Fibroblast of skin of left biceps (primary cell): ENCODE results near the gene PCDHGA2.
"Not testable (repeated sequence)": the region's sequence is repeated elsewhere in the genome, so short reads cannot be mapped to it uniquely, and the experiment has no call there.

ENCODE experiments used
- DNase-seq, 2 experiments: peaks; one replicate each; pipeline ENCODE4 v3.0.0-alpha.2; 2013; ENCODE audit warnings: low read depth in 2 of 2

Gene PCDHGA2

GRCh38 chr5:141338538-141339306, at the start of gene PCDHGA2:
Gene PCDHGA2, plus strand, starts transcription at chr5:141338760.
- no peak for DNase-seq

DNA sequence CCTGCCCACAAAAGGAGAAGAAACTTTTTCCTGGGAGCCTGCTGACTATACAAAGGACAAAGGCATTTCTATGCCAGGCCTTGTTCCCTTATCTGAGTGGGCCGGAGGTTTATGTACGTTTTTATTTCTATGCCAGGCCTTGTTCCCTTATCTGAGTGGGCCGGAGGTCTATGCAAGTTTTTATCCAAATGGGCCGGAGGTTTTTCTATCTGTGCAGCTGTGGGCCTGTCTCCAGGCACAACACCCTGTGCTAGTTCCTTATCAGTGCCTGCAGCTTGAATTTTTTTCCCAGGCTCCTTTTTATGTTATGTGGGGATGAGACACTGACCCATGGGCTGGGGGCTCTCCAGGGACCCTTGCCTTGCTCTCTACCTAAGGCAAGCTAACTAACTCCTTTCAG, 40.2 kb upstream of the PCDHGA2 start:
- no peak for DNase-seq

DNA sequence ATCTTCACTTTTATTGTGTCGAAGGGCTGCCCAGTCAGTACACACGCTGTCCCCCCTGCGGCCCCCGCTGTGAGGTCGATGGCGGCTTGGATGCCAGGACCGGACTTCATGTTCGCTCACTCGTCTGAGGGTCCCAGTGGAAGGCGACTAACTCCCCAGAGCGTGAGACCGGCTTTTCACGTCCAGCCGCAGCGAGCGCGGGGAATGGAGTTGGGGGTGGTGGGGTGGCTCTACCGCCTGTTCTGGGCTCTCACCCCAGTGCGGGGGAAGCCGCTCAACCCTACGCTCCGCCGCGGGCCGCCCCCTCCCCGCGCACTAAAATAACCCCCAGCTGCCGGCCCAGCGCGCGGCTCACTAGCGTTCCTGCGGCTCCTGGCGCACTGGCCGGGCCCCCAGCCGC, 34.8 kb upstream of the PCDHGA2 start, which contains the start of gene SLC25A2:
Gene SLC25A2, minus strand, starts transcription at position 294 of the 400 bp plus-strand sequence. Its CDS starts 184 bp downstream, at position 110.
- DNase-seq: no peak

GRCh38 chr5:141306630-141307029, 31.9 kb upstream of the PCDHGA2 start:
- DNase-seq: no peak

DNA sequence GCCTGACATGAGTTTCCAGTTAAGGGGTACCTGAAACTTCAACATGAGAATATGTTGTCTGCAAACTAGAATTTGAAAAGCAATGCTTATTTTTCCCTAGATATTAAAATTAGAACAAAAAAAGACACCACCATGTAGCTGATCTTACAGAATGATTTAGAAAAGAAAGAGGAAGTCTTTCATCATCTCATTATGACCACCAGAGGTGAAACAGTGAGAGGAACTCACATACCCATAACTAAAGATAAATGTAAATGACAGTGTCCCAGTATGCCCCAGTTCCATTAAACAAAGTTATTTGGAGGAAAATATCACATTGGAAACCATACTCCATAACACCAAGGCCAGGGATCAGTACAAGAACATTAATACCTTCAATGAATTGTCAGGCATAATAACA, 24.8 kb upstream of the PCDHGA2 start:
- DNase-seq: no peak

DNA sequence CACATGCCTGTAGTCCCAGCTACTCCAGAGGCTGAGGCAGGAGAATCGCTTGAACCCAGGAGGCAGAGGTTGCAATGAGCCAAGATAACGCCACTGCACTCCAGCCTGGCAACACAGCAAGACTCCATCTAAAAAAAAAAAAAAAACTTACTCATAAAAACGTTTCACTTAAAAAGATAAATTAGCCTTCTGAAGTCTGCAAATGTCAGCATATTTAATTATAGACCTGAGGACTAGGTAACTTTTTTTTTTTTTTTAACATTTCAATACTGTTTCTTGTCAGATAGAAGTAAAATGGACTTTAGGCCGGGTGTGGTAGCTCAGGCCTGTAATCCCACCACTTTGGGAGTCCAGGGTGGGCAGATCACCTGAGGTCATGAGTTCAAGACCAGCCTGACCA, 21.6 kb upstream of the PCDHGA2 start:
- not testable (repeated sequence) for DNase-seq

DNA sequence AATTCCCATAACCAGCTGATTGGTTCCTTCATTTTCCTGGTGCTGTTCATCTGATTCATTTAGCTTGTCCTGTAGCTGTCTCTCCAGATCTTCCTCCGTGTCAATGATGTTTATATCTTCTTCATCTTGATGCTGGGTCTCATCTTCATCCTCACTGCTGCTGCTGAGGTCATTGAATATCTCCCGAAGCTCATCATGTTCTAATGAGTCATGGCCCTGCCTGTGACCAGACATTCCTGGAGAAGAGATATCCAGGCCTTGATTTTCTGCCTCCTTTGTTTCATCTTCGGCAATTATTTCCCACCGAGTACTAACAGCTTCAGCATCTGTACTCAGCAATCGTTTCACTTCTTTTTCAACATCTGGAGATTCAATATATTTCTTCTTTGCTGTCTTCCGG, 19.4 kb upstream of the PCDHGA2 start:
- DNase-seq: no peak

DNA sequence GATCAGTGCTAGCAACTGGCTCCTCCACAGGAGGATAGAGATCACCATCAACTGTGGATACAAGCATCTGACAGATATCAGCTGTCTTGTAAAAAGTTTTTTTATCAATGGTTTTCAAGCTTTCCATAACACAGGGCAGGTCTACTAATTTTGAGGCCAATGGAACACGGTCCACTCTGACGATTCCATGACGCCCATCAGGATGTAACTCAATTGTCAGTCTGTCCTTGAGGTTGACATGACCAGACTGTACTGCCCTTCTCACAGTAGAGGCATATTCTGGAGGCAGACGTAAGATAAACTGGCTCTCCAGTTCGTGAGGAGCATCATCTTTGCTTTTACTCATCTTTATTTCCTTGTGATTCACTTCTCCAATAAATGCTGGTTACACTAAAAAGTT, 18.9 kb upstream of the PCDHGA2 start:
- DNase-seq: no peak

- DNase-seq: peak; percentile 79 to 81
These were observed 18.1 kb upstream of the PCDHGA2 start, which contains the start of gene TAF7 for GRCh38 chr5:141320225-141321169. Gene TAF7, minus strand, starts transcription at chr5:141320784. Its CDS starts 740 bp downstream, at chr5:141320044.

- DNase-seq: no peak
These were observed 16.3 kb upstream of the PCDHGA2 start for GRCh38 chr5:141322261-141322660.

DNA sequence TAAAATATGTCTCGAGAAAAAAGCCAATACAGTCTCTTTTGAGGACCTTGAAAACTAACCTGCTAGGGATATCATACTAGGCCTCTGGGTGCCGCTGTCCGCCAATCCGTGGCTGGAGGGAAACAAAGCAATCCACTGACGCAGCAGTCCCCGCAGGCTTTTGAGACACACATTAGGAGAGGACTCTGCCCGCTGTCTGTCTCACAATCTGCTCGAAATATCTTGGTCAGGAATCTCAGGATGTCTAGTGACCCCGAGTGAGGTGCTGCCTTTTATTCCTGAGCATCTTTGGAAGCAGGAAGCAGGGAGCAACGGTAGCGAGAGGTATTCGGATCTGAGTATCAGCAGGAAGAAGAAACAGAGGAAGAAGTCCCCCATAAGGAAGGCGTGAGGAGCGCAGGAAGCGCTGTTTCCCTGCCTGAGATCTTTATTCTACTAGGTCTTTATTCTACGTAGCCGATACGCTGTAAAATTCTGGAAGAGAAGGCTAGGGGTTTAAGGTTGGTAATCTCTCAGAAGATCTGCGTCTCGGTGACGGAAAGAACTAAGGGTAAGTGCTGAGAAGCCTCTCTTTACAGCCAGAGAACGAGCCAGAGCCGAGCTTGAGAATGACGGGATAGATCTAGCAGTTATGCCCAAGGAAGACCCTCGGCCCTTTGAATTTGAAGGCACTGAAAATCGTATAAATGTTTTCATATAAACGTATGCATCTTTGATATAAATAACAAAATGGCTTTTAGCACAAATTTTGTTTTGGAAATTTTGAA, 12.3 kb upstream of the PCDHGA2 start:
- DNase-seq: no peak

DNA sequence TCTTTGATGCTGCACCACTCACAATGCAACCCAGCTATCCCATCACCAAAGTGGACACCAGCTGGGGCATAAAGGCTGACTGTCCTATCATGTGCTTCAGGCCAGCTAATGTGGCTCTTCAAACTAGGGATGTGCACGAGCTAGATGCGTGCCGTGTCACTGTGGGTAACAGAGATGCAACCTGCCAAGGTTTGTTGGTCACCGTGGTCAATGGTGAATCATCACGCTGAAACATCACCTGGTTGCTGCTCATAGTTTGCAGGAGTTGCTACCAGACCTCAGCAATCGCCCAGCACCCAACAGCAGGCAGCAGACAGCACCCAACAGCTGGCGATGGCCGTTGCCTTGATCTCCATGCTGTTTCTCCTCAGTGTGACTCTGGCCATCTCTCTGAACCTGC, 10.3 kb upstream of the PCDHGA2 start:
- no peak for DNase-seq

DNA sequence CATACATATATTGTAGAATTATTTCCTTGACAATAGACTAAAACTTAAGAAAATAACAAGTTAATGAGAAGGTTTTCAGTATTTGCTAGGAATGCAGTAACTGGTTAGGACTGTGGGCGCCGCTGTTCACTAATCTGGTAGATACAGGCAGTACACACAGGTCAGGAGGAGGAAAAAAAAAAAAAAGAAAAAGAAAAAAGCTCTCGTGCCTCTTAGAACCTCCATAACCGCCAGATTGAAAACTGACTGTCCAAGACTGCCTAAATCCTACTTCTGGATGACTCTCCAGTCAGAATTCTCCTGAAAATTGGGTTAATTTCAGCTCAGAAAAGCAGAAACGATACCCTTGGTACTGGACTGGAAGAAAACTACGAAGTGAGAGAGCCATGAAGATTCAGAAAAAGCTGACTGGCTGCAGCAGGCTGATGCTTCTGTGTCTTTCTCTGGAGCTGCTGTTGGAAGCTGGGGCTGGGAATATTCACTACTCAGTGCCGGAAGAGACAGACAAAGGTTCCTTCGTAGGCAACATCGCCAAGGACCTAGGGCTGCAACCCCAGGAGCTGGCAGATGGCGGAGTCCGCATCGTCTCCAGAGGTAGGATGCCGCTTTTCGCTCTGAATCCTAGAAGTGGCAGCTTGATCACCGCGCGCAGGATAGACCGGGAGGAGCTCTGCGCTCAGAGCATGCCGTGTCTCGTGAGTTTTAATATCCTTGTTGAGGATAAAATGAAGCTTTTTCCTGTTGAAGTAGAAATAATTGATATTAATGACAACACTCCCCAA, 8.1 kb upstream of the PCDHGA2 start, which contains the start of gene PCDHGA1:
Gene PCDHGA1, plus strand, starts transcription at position 216 of the 782 bp plus-strand sequence.
- no peak for DNase-seq

DNA sequence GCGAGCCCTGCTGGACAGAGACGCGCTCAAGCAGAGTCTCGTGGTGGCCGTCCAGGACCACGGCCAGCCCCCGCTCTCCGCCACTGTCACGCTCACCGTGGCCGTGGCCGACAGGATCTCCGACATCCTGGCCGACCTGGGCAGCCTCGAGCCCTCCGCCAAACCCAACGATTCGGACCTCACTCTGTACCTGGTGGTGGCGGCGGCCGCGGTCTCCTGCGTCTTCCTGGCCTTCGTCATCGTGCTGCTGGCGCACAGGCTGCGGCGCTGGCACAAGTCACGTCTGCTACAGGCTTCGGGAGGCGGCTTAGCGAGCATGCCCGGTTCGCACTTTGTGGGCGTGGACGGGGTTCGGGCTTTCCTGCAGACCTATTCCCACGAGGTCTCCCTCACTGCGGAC, 6.0 kb upstream of the PCDHGA2 start:
- not testable (repeated sequence) for DNase-seq

DNA sequence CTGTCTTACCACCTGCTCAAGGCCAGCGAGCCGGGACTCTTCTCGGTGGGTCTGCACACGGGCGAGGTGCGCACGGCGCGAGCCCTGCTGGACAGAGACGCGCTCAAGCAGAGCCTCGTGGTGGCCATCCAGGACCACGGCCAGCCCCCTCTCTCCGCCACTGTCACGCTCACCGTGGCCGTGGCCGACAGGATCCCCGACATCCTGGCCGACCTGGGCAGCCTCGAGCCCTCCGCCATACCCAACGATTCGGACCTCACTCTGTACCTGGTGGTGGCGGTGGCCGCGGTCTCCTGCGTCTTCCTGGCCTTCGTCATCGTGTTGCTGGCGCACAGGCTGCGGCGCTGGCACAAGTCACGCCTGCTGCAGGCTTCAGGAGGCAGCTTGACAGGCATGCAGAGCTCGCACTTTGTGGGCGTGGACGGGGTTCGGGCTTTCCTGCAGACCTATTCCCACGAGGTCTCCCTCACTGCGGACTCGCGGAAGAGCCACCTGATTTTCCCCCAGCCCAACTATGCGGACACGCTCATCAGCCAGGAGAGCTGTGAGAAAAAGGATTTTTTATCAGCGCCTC, 2.3 kb downstream of the PCDHGA2 start:
- not testable (repeated sequence) for DNase-seq

DNA sequence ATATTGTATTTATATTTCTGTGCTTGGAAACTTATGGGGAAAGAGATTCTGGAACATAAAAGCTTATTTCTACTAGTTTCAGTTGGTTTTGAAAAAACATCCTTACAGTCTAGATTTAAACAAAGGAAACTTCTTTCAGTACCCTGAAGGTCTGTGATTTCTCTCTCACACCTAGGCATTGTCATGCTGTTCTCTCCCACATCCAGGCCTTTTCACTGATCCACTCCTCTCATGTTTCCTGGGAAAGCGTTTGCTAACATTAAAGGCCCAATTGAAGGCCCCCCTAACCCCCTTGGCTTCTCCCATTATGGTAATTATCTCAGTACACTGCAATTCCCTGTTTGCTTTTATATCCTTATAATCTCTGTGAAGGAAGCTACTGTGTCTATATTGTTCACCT, 4.2 kb downstream of the PCDHGA2 start:
- DNase-seq: no peak

GRCh38 chr5:141343242-141343952, 4.8 kb downstream of the PCDHGA2 start, which contains the start of gene PCDHGA3:
Gene PCDHGA3, plus strand, starts transcription at chr5:141343829. Its CDS starts 205 bp downstream, at chr5:141344034.
- no peak for DNase-seq

- no peak for DNase-seq
These were observed 5.4 kb downstream of the PCDHGA2 start for GRCh38 chr5:141343953-141344463.

GRCh38 chr5:141345327-141345726, 6.8 kb downstream of the PCDHGA2 start:
- DNase-seq: no peak
